K562 (cell line): Measurements from ENCODE around the gene JUND. TPM values are rescaled to one million over a fixed set of nuclear protein-coding genes. Genes with fewer than 3 reads are reported as not detected.

Source experiments
- ATF6 ChIP-seq: sonication (generic); formaldehyde crosslinking; IDR thresholded peaks from 2 replicates; pipeline ENCODE4 v1.4.0; 2020; ENCODE audit warnings: mild to moderate bottlenecking, missing genetic modification reagents
- BCOR ChIP-seq: fragments of 450-650 bp; IDR thresholded peaks from 2 replicates; pipeline ENCODE4 v1.6.1; 2016
- CREM ChIP-seq: IDR thresholded peaks from 2 replicates; pipeline ENCODE4 v1.6.1; 2014; ENCODE audit warnings: antibody characterized with exemption, low read depth
- ELK3 ChIP-seq: fragments of 450-650 bp; formaldehyde crosslinking; IDR thresholded peaks from 2 replicates; pipeline ENCODE4 v1.4.0; 2020; ENCODE audit warnings: mild to moderate bottlenecking
- ESRRA ChIP-seq: fragments of 450-650 bp; IDR thresholded peaks from 2 replicates; pipeline ENCODE4 v1.6.1; 2014; ENCODE audit warnings: low read depth, mild to moderate bottlenecking, moderate library complexity, borderline replicate concordance
- ETV5 ChIP-seq: sonication (generic); formaldehyde crosslinking; IDR thresholded peaks from 2 replicates; pipeline ENCODE4 v1.4.0; 2020; ENCODE audit warnings: low read depth, mild to moderate bottlenecking, missing genetic modification reagents
- FOXJ3 ChIP-seq: sonication (generic); formaldehyde crosslinking; IDR thresholded peaks from 2 replicates; pipeline ENCODE4 v1.4.0; 2020; ENCODE audit warnings: mild to moderate bottlenecking, missing genetic modification reagents
- FUS ChIP-seq: fragments of 200-400 bp; formaldehyde crosslinking; optimal IDR thresholded peaks from 2 replicates; pipeline ENCODE3; 2017; ENCODE audit warnings: low read depth, low read length
- GABPA ChIP-seq: fragments of 200-800 bp; sonication (Bioruptor generic); conservative IDR thresholded peaks from 2 replicates; pipeline ENCODE4 v1.6.1; 2016; ENCODE audit warnings: low read depth, missing genetic modification characterization, missing compliant biosample characterization
- HCFC1 ChIP-seq: IDR thresholded peaks from 2 replicates; pipeline ENCODE4 v1.6.1; 2012; ENCODE audit warnings: low read depth, low read length, improper control_type of control experiment
- MAFK ChIP-seq: IDR thresholded peaks from 2 replicates; pipeline ENCODE4 v1.6.1; 2011; ENCODE audit warnings: low read length, improper control_type of control experiment
- MBD2 ChIP-seq: sonication (generic); IDR thresholded peaks from 2 replicates; pipeline ENCODE4 v1.6.1; 2016; ENCODE audit warnings: low read depth, borderline replicate concordance
- MEF2A ChIP-seq: IDR thresholded peaks from 2 replicates; pipeline ENCODE4 v1.6.1; 2011; ENCODE audit warnings: low read depth, mild to moderate bottlenecking, low read length, moderate library complexity; ENCODE audit not compliant: control insufficient read depth
- NFATC3 ChIP-seq: fragments of 450-650 bp; IDR thresholded peaks from 2 replicates; pipeline ENCODE4 v1.6.1; 2017; ENCODE audit warnings: mild to moderate bottlenecking
- NR0B1 ChIP-seq: fragments of 450-650 bp; IDR thresholded peaks from one replicate; pipeline ENCODE4 v1.6.1; 2018; ENCODE audit warnings: mild to moderate bottlenecking, moderate library complexity; ENCODE audit not compliant: partially characterized antibody
- PTBP1 ChIP-seq: fragments of 200-400 bp; formaldehyde crosslinking; IDR thresholded peaks from 2 replicates; pipeline ENCODE4 v1.6.1; 2017; ENCODE audit warnings: low read depth, low read length
- RAD51 ChIP-seq: fragments of 450-650 bp; IDR thresholded peaks from 2 replicates; pipeline ENCODE4 v1.7.1; 2016; ENCODE audit warnings: low read depth, mild to moderate bottlenecking, borderline replicate concordance
- SIN3B ChIP-seq: fragments of 450-650 bp; IDR thresholded peaks from 2 replicates; pipeline ENCODE4 v1.6.1; 2017; ENCODE audit warnings: low read depth, mild to moderate bottlenecking, moderate library complexity
- SRSF7 ChIP-seq: fragments of 200-400 bp; formaldehyde crosslinking; optimal IDR thresholded peaks from 2 replicates; pipeline ENCODE3; 2017; ENCODE audit warnings: mild to moderate bottlenecking, low read depth, low read length
- SRSF9 ChIP-seq: fragments of 200-400 bp; formaldehyde crosslinking; IDR thresholded peaks from 2 replicates; pipeline ENCODE4 v1.6.1; 2017; ENCODE audit warnings: low read depth, low read length, borderline replicate concordance
- TAF7 ChIP-seq: fragments of 450-650 bp; IDR thresholded peaks from 2 replicates; pipeline ENCODE4 v1.6.1; 2016; ENCODE audit warnings: missing genetic modification characterization, missing compliant biosample characterization
- TBL1XR1 ChIP-seq, 2 experiments: IDR thresholded peaks; 2 replicates each; pipeline ENCODE4 v1.6.1; 2012; ENCODE audit warnings: improper control_type of control experiment in 2 of 2, low read length in 2 of 2, mild to moderate bottlenecking in 1 of 2
- ZKSCAN3 ChIP-seq: fragments of 250-450 bp; sonication (Bioruptor Pico); IDR thresholded peaks from 2 replicates; pipeline ENCODE4 v1.4.0; 2020
- ZNF316 ChIP-seq: fragments of 450-650 bp; IDR thresholded peaks from 2 replicates; pipeline ENCODE4 v1.6.1; 2016
- ZNF695 ChIP-seq: fragments of 450-650 bp; formaldehyde crosslinking; IDR thresholded peaks from 2 replicates; pipeline ENCODE4 v1.4.0; 2020; ENCODE audit warnings: mild to moderate bottlenecking, moderate library complexity
- ZNF740 ChIP-seq, 3 experiments: fragments of 200-800 bp in 1 of 3; sonication (Bioruptor generic) in 1 of 3; sonication (generic) in 1 of 3; formaldehyde crosslinking in 1 of 3; IDR thresholded peaks; 2 replicates each; pipeline versions ENCODE4 v1.6.1 to v1.8.0; 2016 to 2022; ENCODE audit warnings: mild to moderate bottlenecking in 2 of 3, missing compliant biosample characterization in 2 of 3, missing genetic modification characterization in 2 of 3, missing genetic modification reagents in 1 of 3
- polyA plus RNA-seq, 8 experiments: library from polyadenylated mRNA; depleted of rRNA in 4 of 8; stranded (reverse) in 5 of 8; unstranded in 3 of 8; fragments of >200 nt; fragmentation: Nextera tagmentation in 2 of 8; fragmentation: Illumina TruSeq in 1 of 8; extraction: Ambion mirVana in 2 of 8; extraction: Trizol in 1 of 8; gene quantifications; 2 replicates each; pipeline versions ENCODE4 v1.2.1 to v1.2.3, GENCODE V29; 2011 to 2014; ENCODE audit warnings: inconsistent platforms in 1 of 8, missing spikeins in 1 of 8
- total RNA-seq, 7 experiments: library from RNA; depleted of rRNA in 6 of 7; stranded (reverse); fragments of >200 nt in 6 of 7; fragmentation: Illumina TruSeq in 2 of 7; extraction: Trizol in 2 of 7; gene quantifications; 2 replicates each; pipeline versions ENCODE4 v1.2.1 to v1.2.3, GENCODE V29; 2011 to 2021; ENCODE audit warnings: low replicate concordance in 1 of 7

The JUND gene
- total and polyA plus RNA-seq, 9 of the 15 experiments (the other 6 are each of a cell fraction or from before 2014, with no cell fraction given), result 6.4 to 286 (median 42.3) TPM

- no peak for TF ChIP-seq ZKSCAN3 (CRISPR knock-in tag)
- no peak for TF ChIP-seq SRSF7
- TF ChIP-seq SIN3B, result no peak
- TF ChIP-seq FUS, result no peak
- no peak for TF ChIP-seq SRSF9
- TF ChIP-seq MAFK, result peak; percentile 57
- no peak for TF ChIP-seq MEF2A
- TF ChIP-seq ELK3 (CRISPR knock-in tag), result no peak
- TF ChIP-seq FOXJ3 (CRISPR knock-in tag), result no peak
- no peak for TF ChIP-seq ZNF740 (CRISPR knock-in tag; IDR thresholded peaks at IDR 0.05)
- TF ChIP-seq ZNF740 (tag; IDR thresholded peaks at IDR 0.05), result no peak
- no peak for TF ChIP-seq RAD51
- TF ChIP-seq TAF7 (tag), result no peak
- no peak for TF ChIP-seq ZNF695 (CRISPR knock-in tag)
- peak; percentile 67 for TF ChIP-seq ZNF316
- TF ChIP-seq ETV5 (CRISPR knock-in tag), result no peak
- no peak for TF ChIP-seq NFATC3
- peak; percentile 61; the same call in 1 of the 2 replicates for TF ChIP-seq MBD2
- 0 out of 4 replicates have a peak, but pooled peaks of 1 of the 2 experiments have one; percentile 6 for TF ChIP-seq TBL1XR1 (IDR thresholded peaks at IDR 0.05; ENCODE audit: low read length in 2 of 2)
- peak; percentile 33; the same call in 1 of the 2 replicates for TF ChIP-seq ESRRA
- no peak for TF ChIP-seq PTBP1
- no peak for TF ChIP-seq NR0B1
- no peak for TF ChIP-seq HCFC1
- no peak for TF ChIP-seq ATF6 (CRISPR knock-in tag)
- TF ChIP-seq CREM, result peak; percentile 20; the same call in 1 of the 2 replicates
- TF ChIP-seq BCOR, result no peak
- TF ChIP-seq GABPA (tag), result no peak
Measured at GRCh38 chr19:18328340-18329034, 47.1 kb upstream of the JUND start (continued).
